Esophagus (tissue), 2 donors: ENCODE results near the gene ANAPC16. TPM values are rescaled to one million over a fixed set of nuclear protein-coding genes. Genes with fewer than 3 reads are reported as not detected.
"Not testable (repeated sequence)": the region's sequence is repeated elsewhere in the genome, so short reads cannot be mapped to it uniquely, and the experiment has no call there.

ENCODE experiments used
- H3K27ac ChIP-seq, 2 donors: one replicate each; pipeline ENCODE4 v1.5.1; 2013; ENCODE audit warnings: low read depth in 2 of 2, mild to moderate bottlenecking in 2 of 2, inconsistent platforms in 1 of 2, low read length in 1 of 2, moderate library complexity in 1 of 2
- H3K27me3 ChIP-seq, 2 donors: one replicate each; pipeline ENCODE4 v1.6.1; 2013; ENCODE audit warnings: low read length in 2 of 2, control low read depth in 1 of 2, mild to moderate bottlenecking in 1 of 2; ENCODE audit not compliant: insufficient read depth in 2 of 2, control insufficient read depth in 1 of 2
- H3K36me3 ChIP-seq, 2 donors: one replicate each; pipeline ENCODE4 v1.6.1; 2013; ENCODE audit warnings: low read length in 1 of 2; ENCODE audit not compliant: control insufficient read depth in 2 of 2, insufficient read depth in 2 of 2
- H3K4me1 ChIP-seq, 2 donors: one replicate each; pipeline ENCODE4 v1.6.1; 2013; ENCODE audit warnings: low read length in 1 of 2; ENCODE audit not compliant: control insufficient read depth in 2 of 2, insufficient read depth in 2 of 2
- H3K4me3 ChIP-seq, 2 donors: one replicate each; pipeline ENCODE4 v1.5.1; 2013; ENCODE audit warnings: low read length in 2 of 2, mild to moderate bottlenecking in 2 of 2, low read depth in 1 of 2, moderate library complexity in 1 of 2
- H3K9me3 ChIP-seq, 2 donors: one replicate each; pipeline ENCODE4 v1.6.1; 2013; ENCODE audit warnings: mild to moderate bottlenecking in 2 of 2, low read depth in 1 of 2, low read length in 1 of 2, moderate library complexity in 1 of 2; ENCODE audit not compliant: control insufficient read depth in 2 of 2, insufficient read depth in 1 of 2
- WGBS, 2 donors: extraction: QIAGEN DNeasy Blood & Tissue Kit; methylation state at CpG; one replicate each; pipeline ENCODE4 v1.1.7; 2013; 5-methylcytosine and 5-hydroxymethylcytosine counted together
- polyA plus RNA-seq, 2 donors: library from polyadenylated mRNA; stranded (reverse); fragments of 200-250 nt; gene quantifications; one replicate each; pipeline ENCODE4 v1.2.3, GENCODE V29; 2013
- donor health status: healthy with polysubstance abuse.
- donor health status: Bipolar disorder and iron deficiency.

ANAPC16 gene
- polyA plus RNA-seq, 2 donors: 80.2 to 112 TPM

DNA sequence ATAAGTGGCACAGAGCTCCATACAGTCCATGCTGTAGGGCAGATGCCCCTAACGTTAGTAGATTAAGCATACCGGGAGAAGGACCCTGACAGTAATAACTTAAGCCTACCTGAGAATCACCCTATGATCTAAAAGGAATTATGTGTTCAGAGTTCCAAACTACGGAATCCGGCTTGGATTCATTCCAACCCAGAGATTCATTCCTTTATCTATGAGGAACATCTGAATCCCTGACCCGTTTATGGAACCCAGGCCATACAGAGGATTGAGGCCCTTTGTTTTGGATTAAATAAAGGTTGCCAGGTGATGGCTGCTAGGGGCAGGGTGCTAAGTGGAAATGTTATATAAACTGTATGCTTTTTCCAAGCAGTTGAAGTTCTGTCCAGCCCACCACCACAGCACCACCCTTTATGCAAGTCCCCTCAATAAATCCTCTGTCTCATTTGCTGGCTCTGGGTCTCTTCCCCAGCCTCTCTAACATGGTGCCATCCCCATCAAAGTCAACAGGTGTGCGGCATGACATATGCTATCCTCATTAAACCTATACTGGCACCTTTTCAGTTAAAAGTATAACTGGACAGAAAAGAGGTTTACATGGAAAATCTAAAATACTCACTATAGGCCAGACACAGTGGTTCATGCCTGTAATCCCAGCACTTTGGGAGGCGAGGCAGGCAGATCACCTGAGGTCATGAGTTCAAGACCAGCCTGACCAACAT lies 9.1 kb upstream of the ANAPC16 start:
- no peaks in the 10 kb centered on the region for H3K4me1 ChIP-seq
- no peak overlapping the region for H3K27ac ChIP-seq
- H3K36me3 ChIP-seq: peaks cover 3 to 7% of the 10 kb centered on the region in 2 donors
- 85 to 87% methylated on average over 7 of the region's 7 CpGs for WGBS, 2 donors
- H3K4me3 ChIP-seq: no peak overlapping the region
- no peaks in the 10 kb centered on the region for H3K27me3 ChIP-seq
- no peaks in the 10 kb centered on the region for H3K9me3 ChIP-seq

DNA sequence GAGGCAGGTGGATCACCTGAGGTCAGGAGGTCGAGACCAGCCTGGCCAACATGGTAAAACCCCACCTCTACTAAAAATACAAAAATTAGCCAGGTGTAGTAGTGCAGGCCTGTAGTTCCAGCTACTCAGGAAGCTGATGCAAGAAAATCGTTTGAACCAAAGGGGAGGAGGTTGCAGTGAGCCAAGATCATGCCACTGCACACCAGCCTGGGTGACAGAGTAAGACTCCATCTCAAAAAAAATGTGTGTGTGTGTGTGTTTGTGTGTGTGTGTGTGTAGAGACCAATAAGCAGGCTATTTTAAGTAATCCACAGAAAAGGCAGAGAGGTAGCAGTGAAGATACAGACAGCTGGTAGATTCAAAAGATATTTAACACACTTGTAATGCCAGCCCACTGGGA lies 7.3 kb upstream of the ANAPC16 start:
- 53 to 62% methylated on average over 2 of the region's 2 CpGs for WGBS, 2 donors

DNA sequence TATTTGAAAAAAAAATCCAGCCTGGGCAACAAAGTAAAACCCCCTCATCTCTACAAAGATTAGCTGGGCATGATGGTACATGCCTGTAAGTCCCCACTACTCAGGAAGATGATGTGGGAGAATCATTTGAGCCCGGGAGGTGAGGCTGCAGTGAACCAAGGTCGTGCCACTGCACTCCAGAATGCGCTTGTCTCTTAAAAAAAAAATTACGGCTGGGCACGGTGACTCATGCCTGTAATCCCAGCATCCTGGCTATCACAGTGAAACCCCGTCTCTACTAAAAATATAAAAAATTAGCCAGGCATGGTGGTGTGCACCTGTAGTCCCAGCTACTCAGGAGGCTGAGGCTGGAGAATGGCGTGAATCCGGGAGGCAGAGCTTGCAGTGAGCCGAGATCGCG lies 4.4 kb upstream of the ANAPC16 start:
- 86 to 89% methylated on average over 11 of the region's 11 CpGs for WGBS, 2 donors
- H3K27me3 ChIP-seq, H3K36me3 ChIP-seq, H3K4me3 ChIP-seq, H3K4me1 ChIP-seq, H3K9me3 ChIP-seq, H3K27ac ChIP-seq: not testable (repeated sequence)

More for the DNA sequence above, 7.3 kb upstream of the ANAPC16 start:
- not testable (repeated sequence) for H3K4me1 ChIP-seq, H3K36me3 ChIP-seq, H3K27ac ChIP-seq, H3K9me3 ChIP-seq, H3K4me3 ChIP-seq, H3K27me3 ChIP-seq

DNA sequence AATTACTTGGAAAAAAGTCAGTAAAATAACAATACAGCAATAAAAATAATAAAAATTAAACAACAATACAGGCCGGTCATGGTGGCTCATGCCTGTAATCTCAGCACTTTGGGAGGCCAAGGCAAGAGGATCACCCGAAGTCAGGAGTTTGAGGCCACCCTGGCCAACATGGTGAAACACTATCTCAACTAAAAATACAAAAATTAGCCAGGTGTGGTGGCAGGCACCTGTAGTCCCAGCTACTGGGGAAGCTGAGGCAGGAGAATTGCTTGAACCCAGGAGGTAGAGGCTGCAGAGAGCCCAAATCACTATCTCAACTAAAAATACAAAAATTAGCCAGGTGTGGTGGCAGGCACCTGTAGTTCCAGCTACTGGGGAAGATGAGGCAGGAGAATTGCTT lies 4.0 kb upstream of the ANAPC16 start:
- not testable (repeated sequence) for H3K9me3 ChIP-seq, H3K36me3 ChIP-seq, H3K4me1 ChIP-seq, H3K27ac ChIP-seq, H3K4me3 ChIP-seq, H3K27me3 ChIP-seq
- WGBS, 2 donors: 92 to 96% methylated on average over 2 of the region's 2 CpGs

DNA sequence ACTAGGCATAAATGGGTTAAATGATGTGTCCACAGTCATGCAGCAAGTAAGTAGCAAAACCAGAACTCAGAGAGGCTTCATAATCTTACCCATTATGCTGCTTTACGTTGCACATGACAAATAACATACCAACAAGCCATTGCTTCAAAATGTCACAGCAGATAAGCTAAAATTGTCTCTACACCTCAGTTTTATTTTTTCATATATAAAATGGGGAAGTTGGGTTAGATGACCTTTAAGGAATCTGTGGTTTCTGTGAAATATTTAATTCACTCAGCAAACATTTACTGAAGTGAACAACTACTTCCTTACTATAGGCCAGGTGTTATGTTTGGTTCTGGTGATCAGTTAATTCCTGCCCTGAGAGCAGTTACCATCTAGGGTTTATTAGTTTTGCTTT lies 2.5 kb downstream of the ANAPC16 start:
- no peak overlapping the region for H3K4me3 ChIP-seq
- no peak overlapping the region for H3K27ac ChIP-seq
- no peaks in the 10 kb centered on the region for H3K4me1 ChIP-seq
- 21% methylated on average over 1 of the region's 1 CpG for WGBS, 2 donors
- H3K9me3 ChIP-seq: no peaks in the 10 kb centered on the region
- no peaks in the 10 kb centered on the region for H3K36me3 ChIP-seq
- no peaks in the 10 kb centered on the region for H3K27me3 ChIP-seq

DNA sequence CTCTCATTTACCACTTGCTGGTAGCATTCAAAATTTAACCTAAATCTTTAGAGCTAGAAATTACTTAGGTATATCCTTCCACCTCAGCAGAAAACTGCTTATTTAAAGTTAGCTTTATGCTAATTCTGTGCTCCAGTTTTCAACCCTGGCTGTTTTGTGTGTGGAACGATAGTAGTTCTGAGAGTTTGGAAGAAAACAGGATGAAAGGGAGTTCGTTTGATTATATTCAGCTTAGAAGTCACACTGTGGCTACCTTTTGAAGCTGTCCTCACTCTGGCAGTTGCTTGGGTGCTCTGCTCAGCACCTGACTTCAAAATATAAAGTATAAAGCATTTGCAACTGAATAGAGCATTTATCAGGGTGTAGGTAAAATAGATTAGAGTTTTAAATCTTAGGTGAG lies 2.9 kb downstream of the ANAPC16 start:
- Histone ChIP-seq H3K4me1 (no peaks in the 10 kb centered on the region), H3K4me3 (no peak overlapping the region), H3K27ac (peak overlapping the region in 1 of 2 donors; percentile 17), H3K36me3 (no peaks in the 10 kb centered on the region), H3K9me3 (no peaks in the 10 kb centered on the region), H3K27me3 (no peaks in the 10 kb centered on the region)
- WGBS, 2 donors: 21 to 31% methylated on average over 2 of the region's 2 CpGs

DNA sequence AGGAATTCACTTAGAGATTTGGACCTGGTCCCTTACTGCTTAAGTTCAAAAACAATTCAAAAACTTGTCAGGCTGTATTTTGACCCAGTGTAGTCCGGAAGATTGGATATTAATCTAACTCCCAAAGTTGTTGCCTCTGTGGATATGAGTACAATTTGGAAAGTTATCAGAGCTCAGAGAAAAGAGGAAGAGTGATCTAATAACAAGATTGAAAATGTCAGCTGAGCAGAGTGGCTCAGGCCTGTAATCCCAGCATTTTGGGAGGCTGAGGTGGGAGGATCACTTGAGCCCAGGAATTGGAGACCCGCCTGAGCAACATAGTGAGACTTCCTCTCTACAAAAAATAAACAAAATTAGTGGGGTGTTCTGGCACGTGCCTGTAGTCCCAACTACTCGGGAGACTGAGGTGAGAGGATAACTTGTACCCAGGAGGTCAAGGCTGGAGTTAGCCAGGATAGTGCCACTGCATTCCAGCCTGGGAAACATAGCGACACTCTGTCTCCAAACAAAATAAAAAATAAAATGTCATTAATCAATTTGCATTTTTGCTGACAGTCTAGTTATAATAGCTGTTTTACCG lies 3.5 kb downstream of the ANAPC16 start:
- Histone ChIP-seq H3K27ac (peak overlapping the region in 1 of 2 donors; percentile 13), H3K4me3 (no peak overlapping the region), H3K9me3 (no peaks in the 10 kb centered on the region), H3K36me3 (no peaks in the 10 kb centered on the region), H3K4me1 (no peaks in the 10 kb centered on the region), H3K27me3 (no peaks in the 10 kb centered on the region)
- 56 to 62% methylated on average over 6 of the region's 6 CpGs for WGBS, 2 donors

DNA sequence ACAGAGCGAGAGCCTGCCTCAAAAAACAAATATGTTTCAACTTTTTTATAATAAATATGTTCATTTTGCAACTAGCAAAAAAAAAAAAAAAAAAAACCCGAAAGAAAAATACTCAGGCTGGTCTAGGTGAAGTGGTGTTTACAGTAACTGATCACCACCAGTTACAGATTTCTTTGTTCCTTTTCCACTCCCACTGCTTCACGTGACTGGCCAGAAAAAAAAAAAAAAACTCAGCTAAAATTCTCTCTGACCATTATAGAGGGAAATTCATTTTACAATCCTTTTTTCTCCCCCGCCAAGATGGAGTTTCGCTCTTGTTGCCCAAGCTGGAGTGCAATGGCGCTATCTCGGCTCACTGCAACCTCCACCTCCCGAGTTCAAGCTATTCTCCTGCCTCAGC lies 4.8 kb downstream of the ANAPC16 start:
- no peak overlapping the region for H3K27ac ChIP-seq
- no peaks in the 10 kb centered on the region for H3K36me3 ChIP-seq
- whole genome bisulfite sequencing, 2 donors: 77 to 79% methylated on average over 8 of the region's 8 CpGs
- H3K9me3 ChIP-seq: no peaks in the 10 kb centered on the region
- H3K4me3 ChIP-seq: no peak overlapping the region
- H3K27me3 ChIP-seq: no peaks in the 10 kb centered on the region
- H3K4me1 ChIP-seq: no peaks in the 10 kb centered on the region

DNA sequence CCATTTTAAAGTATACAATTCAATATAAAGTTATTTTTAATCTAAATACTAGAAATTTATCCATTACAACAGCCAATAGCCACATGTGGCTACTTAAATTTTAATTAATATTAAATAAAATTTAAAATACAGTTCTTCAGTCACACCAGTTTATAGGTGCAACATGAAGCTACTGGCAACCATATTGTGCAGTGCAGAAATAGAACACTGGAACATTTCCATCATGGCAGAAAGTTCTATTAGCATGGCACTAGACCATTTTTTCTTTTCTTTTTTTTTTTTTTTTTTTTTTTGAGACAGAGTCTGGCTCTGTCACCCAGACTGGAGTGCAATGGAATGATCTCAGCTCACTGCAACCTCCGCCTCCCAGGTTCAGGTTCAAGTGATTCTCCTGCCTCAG lies 5.5 kb downstream of the ANAPC16 start:
- Histone ChIP-seq H3K36me3 (no peaks in the 10 kb centered on the region), H3K4me1 (no peaks in the 10 kb centered on the region)
- 71 to 94% methylated on average over 1 of the region's 1 CpG for WGBS, 2 donors

DNA sequence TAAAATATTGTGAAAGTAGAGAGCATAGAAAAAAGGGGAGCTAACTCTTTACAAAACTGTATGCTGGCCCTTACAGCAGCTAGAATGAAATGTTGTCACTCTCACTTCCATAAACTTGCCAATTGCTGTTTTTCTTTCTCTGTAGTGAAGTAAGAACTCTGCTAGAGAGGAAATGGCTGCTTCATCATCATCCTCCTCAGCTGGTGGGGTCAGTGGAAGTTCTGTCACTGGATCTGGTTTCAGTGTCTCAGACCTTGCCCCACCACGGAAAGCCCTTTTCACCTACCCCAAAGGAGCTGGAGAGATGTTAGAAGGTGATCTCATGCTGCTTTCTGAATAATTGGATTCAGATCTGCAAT lies 7.9 kb downstream of the ANAPC16 start:
- Histone ChIP-seq H3K9me3 (no peaks in the 10 kb centered on the region), H3K27ac (peak overlapping the region in 1 of 2 donors; percentile 47), H3K36me3 (no peaks in the 10 kb centered on the region), H3K27me3 (no peaks in the 10 kb centered on the region), H3K4me3 (no peak overlapping the region), H3K4me1 (no peaks in the 10 kb centered on the region)
- WGBS, 2 donors: 38 to 61% methylated on average over 1 of the region's 1 CpG

More for the DNA sequence above, 5.5 kb downstream of the ANAPC16 start:
- Histone ChIP-seq H3K9me3 (no peaks in the 10 kb centered on the region), H3K27me3 (no peaks in the 10 kb centered on the region), H3K4me3 (no peak overlapping the region), H3K27ac (no peak overlapping the region)
